T-cell (primary cell): ENCODE measurements around the gene TMEM184B. TPM values are rescaled to one million over a fixed set of nuclear protein-coding genes. Genes with fewer than 3 reads are reported as not detected.

ENCODE experiments used
- ATAC-seq, 4 experiments: fragments of 200-7000 bp in 3 of 4; fragments of 150-1000 bp in 1 of 4; cut with Tn5 transposase; replicated peaks in 1 of 4; 1 replicate in 3 of 4; 2 replicates in 1 of 4; pipeline ENCODE4 v1.10.0; 2021; ENCODE audit warnings: moderate library complexity in 3 of 4, mild to moderate bottlenecking in 2 of 4, moderate number of reproducible peaks in 1 of 4
- CTCF ChIA-PET, 2 donors: fragments of 300-600 bp; sonication (Branson Sonifier 250); formaldehyde crosslinking; loops; one replicate each; lab custom pipeline; 2022; ENCODE audit warnings: antibody characterized with exemption in 2 of 2; lab: Charles Lee
- POLR2A ChIA-PET, 2 donors: fragments of 300-600 bp; sonication (Branson Sonifier 250); formaldehyde crosslinking; loops; one replicate each; lab custom pipeline; 2022; ENCODE audit warnings: antibody characterized with exemption in 2 of 2; lab: Charles Lee
- DNase-seq, 35 experiments: peaks; one replicate each; pipeline versions ENCODE4 v3.0.0 to v3.0.0-alpha.2; 2013 to 2023
- H3K27ac ChIP-seq: one replicate; pipeline ENCODE4 v1.5.1; 2013; ENCODE audit warnings: low read length
- H3K27me3 ChIP-seq, 2 experiments: replicated peaks in 1 of 2; 1 replicate in 1 of 2; 2 replicates in 1 of 2; pipeline versions ENCODE4 v1.6.1 to v1.7.0; 2013; ENCODE audit warnings: low read length in 1 of 2, mixed read lengths in 1 of 2; ENCODE audit not compliant: control insufficient read depth in 2 of 2, insufficient read depth in 2 of 2; ENCODE audit errors: extremely low read depth in 1 of 2
- H3K36me3 ChIP-seq, 2 donors: 1 replicate in 1 of 2; 2 replicates in 1 of 2; pipeline versions ENCODE4 v1.6.1 to v1.7.0; 2013; ENCODE audit warnings: low read length in 1 of 2; ENCODE audit not compliant: control insufficient read depth in 2 of 2, insufficient read depth in 1 of 2; ENCODE audit errors: extremely low read depth in 1 of 2
- H3K4me1 ChIP-seq, 2 experiments: 1 replicate in 1 of 2; 2 replicates in 1 of 2; pipeline versions ENCODE4 v1.6.1 to v1.7.0; 2013; ENCODE audit warnings: low read length in 2 of 2, mixed read lengths in 1 of 2; ENCODE audit not compliant: insufficient read depth in 2 of 2, control insufficient read depth in 1 of 2; ENCODE audit errors: extremely low read depth in 1 of 2
- H3K4me3 ChIP-seq, 2 donors: 1 replicate in 1 of 2; 2 replicates in 1 of 2; pipeline versions ENCODE4 v1.5.1 to v1.7.0; 2013; ENCODE audit warnings: mild to moderate bottlenecking in 2 of 2, low read length in 1 of 2, moderate library complexity in 1 of 2; ENCODE audit not compliant: control insufficient read depth in 1 of 2; ENCODE audit errors: extremely low read depth in 1 of 2
- H3K9me3 ChIP-seq: 2 replicates; pipeline ENCODE4 v1.7.0; 2013
- H3K27ac Mint-ChIP-seq, 2 donors: one replicate each; pipeline ENCODE4 v1.8.0; 2020 to 2021; ENCODE audit warnings: mild to moderate bottlenecking in 2 of 2, mixed read lengths in 2 of 2
- H3K27me3 Mint-ChIP-seq, 2 donors: one replicate each; pipeline ENCODE4 v1.8.0; 2021 to 2022; ENCODE audit warnings: mixed read lengths in 2 of 2
- H3K36me3 Mint-ChIP-seq: one replicate; pipeline ENCODE4 v1.8.0; 2021; ENCODE audit warnings: mixed read lengths
- H3K4me1 Mint-ChIP-seq, 3 donors: one replicate each; pipeline ENCODE4 v1.8.0; 2020 to 2022; ENCODE audit warnings: mixed read lengths in 3 of 3, mild to moderate bottlenecking in 1 of 3
- H3K4me3 Mint-ChIP-seq, 3 donors: one replicate each; pipeline ENCODE4 v1.8.0; 2020 to 2022; ENCODE audit warnings: mild to moderate bottlenecking in 3 of 3, mixed read lengths in 3 of 3, moderate library complexity in 3 of 3
- H3K9me3 Mint-ChIP-seq, 3 donors: one replicate each; pipeline ENCODE4 v1.8.0; 2020 to 2022; ENCODE audit warnings: mixed read lengths in 3 of 3
- WGBS: methylation state at CpG from one replicate; pipeline ENCODE4 v1.1.5; 2013; ENCODE audit warnings: missing lambda C conversion rate; ENCODE audit not compliant: insufficient coverage; 5-methylcytosine and 5-hydroxymethylcytosine counted together
- total RNA-seq, 35 experiments: library from RNA in 6 of 35; stranded (reverse) in 6 of 35; fragments of 120-200 nt in 1 of 35; gene quantifications; one replicate each; pipeline versions ENCODE4 v1.2.1 to v1.2.4 and lab custom pipeline; 2013 to 2026

The TMEM184B gene
- total RNA-seq, 5 donors from 2014 or later (not counting 1 experiment from before 2014, with no cell fraction given) = 30.8 to 41.3 (median 35.8) TPM

GRCh38 chr22:38207898-38208432, 64.8 kb downstream of the TMEM184B start:
- H3K27ac Mint-ChIP-seq = no peak overlapping the region
- Histone ChIP-seq H3K36me3 (no peaks in the 10 kb centered on the region), H3K27ac (no peak overlapping the region), H3K4me3 (no peak overlapping the region), H3K27me3 (no peaks in the 10 kb centered on the region), H3K9me3 (no peaks in the 10 kb centered on the region), H3K4me1 (peaks cover 1 to 22% of the 10 kb centered on the region in 2 experiments)
- CTCF ChIA-PET = interaction anchor here in 1 of 2 donors (0.6 kb wide), 1 partner anchor 106 kb away, joined by 3 read pairs; no protein-coding TSS in a partner anchor
- H3K36me3 Mint-ChIP-seq = no peaks in the 10 kb centered on the region
- POLR2A ChIA-PET = interaction anchor here (0.6 to 0.7 kb wide), 3 partner anchors 93 to 606 kb away, joined by 5 to 12 read pairs (median 6); no protein-coding TSS in a partner anchor
- no peaks in the 10 kb centered on the region for H3K27me3 Mint-ChIP-seq
- DNase-seq (no peak), ATAC-seq (no peak)
- peaks cover 18 to 25% (median 19%) of the 10 kb centered on the region in 3 donors for H3K4me1 Mint-ChIP-seq
- H3K9me3 Mint-ChIP-seq = no peaks in the 10 kb centered on the region
- no peak overlapping the region for H3K4me3 Mint-ChIP-seq
- WGBS = 100% methylated on average over 2 of the region's 7 CpGs

- peaks cover 26 to 34% (median 28%) of the 10 kb centered on the region in 3 donors for H3K4me1 Mint-ChIP-seq
- H3K4me3 Mint-ChIP-seq = no peak overlapping the region
- POLR2A ChIA-PET = interaction anchor here in 1 of 2 donors (0.6 kb wide), 1 partner anchor 14 kb away, joined by 3 read pairs; no protein-coding TSS in a partner anchor
Measured at GRCh38 chr22:38205261-38206128, 67.3 kb downstream of the TMEM184B start.

GRCh38 chr22:38204784-38205183, 68.0 kb downstream of the TMEM184B start:
- H3K4me1 Mint-ChIP-seq = peaks cover 26 to 32% (median 28%) of the 10 kb centered on the region in 3 donors
- Histone ChIP-seq H3K36me3 (no peaks in the 10 kb centered on the region), H3K9me3 (no peaks in the 10 kb centered on the region), H3K27ac (no peak overlapping the region), H3K4me3 (no peak overlapping the region), H3K27me3 (no peaks in the 10 kb centered on the region), H3K4me1 (peaks cover 3 to 43% of the 10 kb centered on the region in 2 experiments)
- DNase-seq (peak in 1 of 35 experiments; percentile 27), ATAC-seq (no peak)
- 51% methylated on average over 6 of the region's 7 CpGs for WGBS
- CTCF ChIA-PET = no interaction called here
- POLR2A ChIA-PET = no interaction called here
- H3K9me3 Mint-ChIP-seq = no peaks in the 10 kb centered on the region
- no peaks in the 10 kb centered on the region for H3K27me3 Mint-ChIP-seq
- no peaks in the 10 kb centered on the region for H3K36me3 Mint-ChIP-seq
- peak overlapping the region; percentile 40 to 86 for H3K27ac Mint-ChIP-seq
- peak overlapping the region in 2 of 3 donors; percentile 7 to 18 for H3K4me3 Mint-ChIP-seq

More at GRCh38 chr22:38205261-38206128, 67.3 kb downstream of the TMEM184B start:
- no peaks in the 10 kb centered on the region for H3K9me3 ChIP-seq
- H3K36me3 ChIP-seq = no peaks in the 10 kb centered on the region
- no peak for DNase-seq
- 89% methylated on average over 11 of the region's 15 CpGs for WGBS
- H3K4me3 ChIP-seq = no peak overlapping the region
- no peak overlapping the region for H3K27ac ChIP-seq
- Mint-ChIP-seq H3K36me3 (no peaks in the 10 kb centered on the region), H3K27me3 (no peaks in the 10 kb centered on the region), H3K9me3 (no peaks in the 10 kb centered on the region), H3K27ac (peak overlapping the region; percentile 40 to 86)
- CTCF ChIA-PET = no interaction called here
- ATAC-seq = no peak
- no peaks in the 10 kb centered on the region for H3K27me3 ChIP-seq
- peaks cover 3 to 38% of the 10 kb centered on the region in 2 experiments for H3K4me1 ChIP-seq

- Mint-ChIP-seq H3K27ac (peak overlapping the region; percentile 77 to 86), H3K9me3 (no peaks in the 10 kb centered on the region), H3K4me1 (peaks cover 26 to 35% (median 31%) of the 10 kb centered on the region in 3 donors), H3K4me3 (peak overlapping the region; percentile 77 to 86 (median 82)), H3K36me3 (no peaks in the 10 kb centered on the region), H3K27me3 (no peaks in the 10 kb centered on the region)
- H3K27ac ChIP-seq = peak overlapping the region; percentile 60
- 94% methylated on average over 3 of the region's 3 CpGs for WGBS
- H3K9me3 ChIP-seq = no peaks in the 10 kb centered on the region
- no peaks in the 10 kb centered on the region for H3K36me3 ChIP-seq
- DNase-seq = no peak
- H3K27me3 ChIP-seq = no peaks in the 10 kb centered on the region
- CTCF ChIA-PET = interaction anchor here (0.7 kb wide), 2 partner anchors 33 to 52 kb away, joined by 4 to 5 read pairs; no protein-coding TSS in a partner anchor
- ATAC-seq = no peak
- POLR2A ChIA-PET = no interaction called here
- peak overlapping the region in 1 of 2 donors; percentile 68 for H3K4me3 ChIP-seq
- peaks cover 3 to 43% of the 10 kb centered on the region in 2 experiments for H3K4me1 ChIP-seq
Measured at GRCh38 chr22:38203855-38204514, 68.8 kb downstream of the TMEM184B start.

- Mint-ChIP-seq H3K9me3 (no peaks in the 10 kb centered on the region), H3K4me1 (peaks cover 26 to 35% (median 31%) of the 10 kb centered on the region in 3 donors), H3K27ac (peak overlapping the region; percentile 86), H3K36me3 (no peaks in the 10 kb centered on the region), H3K4me3 (peak overlapping the region; percentile 77 to 86 (median 82)), H3K27me3 (no peaks in the 10 kb centered on the region)
- Histone ChIP-seq H3K4me3 (peak overlapping the region; percentile 68 to 76), H3K27me3 (no peaks in the 10 kb centered on the region), H3K36me3 (no peaks in the 10 kb centered on the region), H3K4me1 (peaks cover 3 to 43% of the 10 kb centered on the region in 2 experiments), H3K9me3 (no peaks in the 10 kb centered on the region), H3K27ac (peak overlapping the region; percentile 60)
- POLR2A ChIA-PET = no interaction called here
- ATAC-seq (peak; percentile 12 to 21 (median 21)), DNase-seq (peak in 16 of 35 experiments; percentile 10 to 60 (median 29))
- CTCF ChIA-PET = interaction anchor here (0.7 kb wide), 2 partner anchors 32 to 52 kb away, joined by 4 to 5 read pairs; no protein-coding TSS in a partner anchor
- 5% methylated on average over 9 of the region's 19 CpGs for WGBS
Measured at GRCh38 chr22:38203090-38203810, 69.6 kb downstream of the TMEM184B start.
